GM18870 (cell line): ENCODE results near the gene ZNF747.

Experiments used
- ATAC-seq: cut with Tn5 transposase; IDR thresholded peaks from one replicate; pipeline ENCODE4 v1.9.1; 2021; ENCODE audit warnings: moderate library complexity; ENCODE audit not compliant: unreplicated experiment

Gene ZNF747

DNA sequence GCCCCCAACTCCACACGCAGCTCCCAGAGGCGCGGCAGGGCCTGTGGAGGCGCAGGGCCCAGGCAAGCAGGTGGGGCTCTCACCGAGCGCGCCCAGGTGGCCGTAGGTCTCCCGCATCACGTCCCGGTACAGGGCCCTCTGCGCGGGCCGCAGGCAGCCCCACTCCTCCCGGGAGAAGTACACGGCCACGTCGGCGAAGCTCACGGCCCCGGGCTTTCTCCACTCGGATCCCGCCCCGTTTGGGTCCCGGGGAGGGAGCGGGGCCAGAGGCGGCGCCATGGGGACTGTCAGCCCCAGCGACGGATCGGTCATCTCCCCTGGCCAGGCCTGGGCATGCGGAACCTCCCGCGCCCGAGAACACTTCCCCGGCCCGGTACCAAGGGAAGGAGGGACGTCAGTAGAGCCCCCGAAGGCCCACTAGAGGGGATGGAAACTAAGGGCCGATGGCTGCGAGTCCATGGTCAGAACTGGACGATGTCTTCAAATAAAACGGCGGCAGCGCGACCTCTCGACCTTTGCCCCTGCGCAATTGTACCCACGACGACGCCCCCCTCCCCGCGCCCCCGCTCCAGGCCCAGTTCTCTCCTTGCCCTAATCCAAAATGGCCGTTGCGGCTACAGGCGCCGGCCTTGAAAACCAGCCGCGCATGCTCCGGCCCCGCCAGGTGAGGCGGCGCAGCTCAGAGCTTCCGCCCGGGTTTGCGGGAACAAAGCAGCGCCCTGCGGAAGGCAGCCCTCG lies at the start of gene ZNF747:
Gene ZNF747 (minus strand): TSS at position 491 of the 738 bp plus-strand sequence. CDS start 179 bp downstream, at position 312.
- ATAC-seq, result peak; percentile 44

DNA sequence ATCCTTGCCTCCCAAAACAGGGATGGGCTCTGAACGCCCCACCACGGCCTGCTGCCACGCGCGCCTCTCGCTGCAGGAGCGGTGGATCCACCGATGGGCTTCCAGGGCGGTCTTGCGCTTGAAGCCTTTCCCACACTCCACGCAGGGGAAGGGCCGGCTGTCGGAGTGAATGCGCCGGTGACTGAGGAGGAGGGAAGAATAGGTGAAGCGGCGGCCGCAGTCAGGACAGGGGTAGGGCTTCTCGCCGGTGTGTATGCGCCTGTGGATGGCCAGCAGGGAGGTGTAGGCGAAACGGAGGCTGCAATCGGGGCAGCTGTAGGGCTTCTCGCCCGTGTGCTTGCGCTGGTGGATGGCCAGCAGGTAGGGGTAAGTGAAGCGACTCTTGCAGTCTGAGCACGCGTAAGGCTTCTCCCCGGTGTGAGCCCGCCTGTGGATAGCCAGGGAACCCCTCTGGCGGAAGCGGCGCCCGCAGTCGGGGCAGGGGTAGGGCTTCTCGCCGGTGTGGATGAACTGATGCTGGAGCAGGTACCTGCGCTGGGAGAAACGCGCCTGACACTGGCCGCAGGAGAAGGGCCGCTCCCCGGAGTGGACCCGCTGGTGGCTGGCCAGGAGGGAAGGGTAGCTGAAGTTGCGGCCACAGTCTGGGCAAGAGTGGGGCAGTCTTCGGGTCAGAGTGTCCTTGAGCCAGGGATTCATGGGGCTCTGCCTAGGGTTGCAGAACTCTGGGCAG lies 48.1 kb upstream of the ZNF747 start:
- ATAC-seq, result no peak

DNA sequence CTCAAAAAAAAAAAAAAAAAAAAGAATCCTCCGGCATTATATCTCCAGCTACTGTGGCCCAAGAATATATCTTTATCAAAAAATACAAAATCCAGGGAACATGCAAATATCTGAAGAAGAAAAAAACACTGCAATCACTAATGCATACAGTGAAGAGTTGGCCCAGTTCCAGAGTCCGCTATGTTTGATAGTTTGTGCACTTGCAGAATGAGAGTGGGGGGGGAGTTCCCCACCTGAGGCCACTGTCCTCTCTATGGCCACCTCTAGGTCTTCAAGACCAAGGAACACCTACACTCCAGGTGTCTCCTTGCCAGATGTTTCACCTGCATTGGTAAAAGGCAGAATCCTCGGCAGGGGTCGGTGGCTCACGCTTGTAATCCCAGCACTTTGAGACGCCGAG lies 46.8 kb upstream of the ZNF747 start:
- no peak for ATAC-seq

DNA sequence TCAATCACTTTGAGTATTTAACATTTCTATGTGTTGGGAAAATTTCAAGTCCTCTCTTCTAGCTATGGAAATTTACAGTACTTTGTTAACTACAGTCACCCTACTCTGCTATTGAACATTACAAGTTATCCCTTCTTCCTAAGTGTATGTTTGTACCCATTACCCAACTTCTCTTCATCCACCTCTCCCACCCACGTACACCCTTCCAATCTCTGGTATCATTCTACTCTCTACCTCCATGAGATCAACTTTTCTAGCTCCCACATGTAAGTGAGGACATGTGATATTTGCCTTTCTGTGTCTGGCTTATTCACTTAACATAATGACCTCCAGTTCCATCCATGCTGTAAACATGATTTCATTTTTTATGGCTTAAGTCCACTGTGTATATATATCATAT lies 40.0 kb upstream of the ZNF747 start:
- ATAC-seq, result no peak

DNA sequence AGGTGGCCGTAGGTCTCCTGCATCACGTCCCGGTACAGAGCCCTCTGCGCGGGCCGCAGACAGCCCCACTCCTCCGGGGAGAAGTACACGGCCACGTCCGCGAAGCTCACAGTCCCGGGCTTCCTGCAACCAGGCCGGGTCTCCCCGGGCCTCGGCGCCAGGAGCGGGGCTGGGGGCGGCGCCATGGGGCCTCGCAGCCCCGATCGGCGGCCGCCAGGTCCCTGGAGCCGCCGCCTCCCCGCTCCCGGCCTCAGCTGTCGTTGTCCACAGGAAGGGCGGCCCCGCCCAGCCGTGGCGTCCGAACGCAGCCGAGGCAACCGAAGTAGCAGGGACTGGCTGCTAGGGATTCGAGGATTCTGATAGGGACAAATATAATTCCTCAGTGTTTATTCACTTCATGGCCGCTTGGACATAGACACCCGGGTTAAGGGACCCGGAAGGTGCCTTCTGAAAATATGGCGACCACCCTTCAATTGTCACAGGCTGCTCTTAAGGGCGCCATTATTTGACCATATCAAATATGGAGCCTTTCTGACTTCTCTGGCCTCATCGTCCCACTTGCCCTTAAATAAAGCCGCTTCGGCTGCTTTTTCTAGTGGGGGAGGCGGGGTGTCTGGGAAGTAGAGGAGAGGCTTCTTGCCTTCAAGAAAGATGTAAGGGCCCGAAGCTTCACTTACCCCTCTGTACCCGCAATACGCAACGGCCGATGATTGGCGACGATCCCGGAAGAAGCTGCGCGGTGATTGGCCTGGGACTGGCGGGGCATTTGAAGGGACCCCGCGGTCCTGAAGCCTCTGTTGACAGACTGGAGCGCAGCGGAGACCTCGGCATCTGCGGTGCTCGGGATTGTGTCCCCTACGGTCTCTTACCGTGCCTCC lies 37.0 kb upstream of the ZNF747 start, which contains the start of gene ZNF688:
Gene ZNF688 (minus strand): TSS at position 270 of the 878 bp plus-strand sequence. CDS start 85 bp downstream, at position 185.
- ATAC-seq, result peak; percentile 60

DNA sequence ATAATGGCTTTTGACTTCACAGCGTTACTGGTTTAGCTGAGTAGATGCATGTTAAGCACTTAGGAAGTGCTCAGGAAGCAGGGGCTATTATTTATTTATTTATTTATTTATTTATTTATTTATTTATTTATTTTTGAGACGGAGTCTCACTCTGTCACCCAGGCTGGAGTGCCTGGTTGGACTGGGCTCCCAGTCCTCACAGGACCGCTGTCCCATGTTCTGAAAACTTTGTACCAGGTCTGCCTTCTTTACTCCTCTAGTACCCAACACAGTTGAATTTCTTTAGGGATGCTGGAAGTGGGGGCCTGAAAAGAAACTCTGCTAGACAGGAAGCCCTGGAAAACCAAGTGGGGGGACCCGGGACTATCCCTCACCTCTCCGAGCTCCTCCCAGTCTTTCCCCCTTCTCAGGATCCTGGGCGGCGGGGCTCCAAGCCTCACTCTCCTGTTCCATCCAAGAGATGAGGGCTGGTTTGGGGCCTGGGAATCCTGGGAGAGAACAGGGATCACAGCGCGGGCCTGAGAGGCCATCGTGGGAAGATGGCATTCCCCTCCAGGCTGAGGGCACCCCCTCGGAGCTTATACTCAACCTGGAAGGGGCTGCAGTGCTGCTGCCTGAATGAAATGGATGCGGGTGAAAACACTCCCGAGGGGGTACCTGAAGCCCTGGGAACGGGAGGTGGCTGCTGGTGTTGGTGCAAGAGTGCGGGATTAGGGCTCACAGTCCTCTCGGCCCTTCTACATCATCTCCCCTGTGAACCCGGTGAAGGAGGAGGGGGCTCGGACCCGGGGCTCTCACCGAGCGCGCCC lies 36.2 kb upstream of the ZNF747 start:
- no peak for ATAC-seq

DNA sequence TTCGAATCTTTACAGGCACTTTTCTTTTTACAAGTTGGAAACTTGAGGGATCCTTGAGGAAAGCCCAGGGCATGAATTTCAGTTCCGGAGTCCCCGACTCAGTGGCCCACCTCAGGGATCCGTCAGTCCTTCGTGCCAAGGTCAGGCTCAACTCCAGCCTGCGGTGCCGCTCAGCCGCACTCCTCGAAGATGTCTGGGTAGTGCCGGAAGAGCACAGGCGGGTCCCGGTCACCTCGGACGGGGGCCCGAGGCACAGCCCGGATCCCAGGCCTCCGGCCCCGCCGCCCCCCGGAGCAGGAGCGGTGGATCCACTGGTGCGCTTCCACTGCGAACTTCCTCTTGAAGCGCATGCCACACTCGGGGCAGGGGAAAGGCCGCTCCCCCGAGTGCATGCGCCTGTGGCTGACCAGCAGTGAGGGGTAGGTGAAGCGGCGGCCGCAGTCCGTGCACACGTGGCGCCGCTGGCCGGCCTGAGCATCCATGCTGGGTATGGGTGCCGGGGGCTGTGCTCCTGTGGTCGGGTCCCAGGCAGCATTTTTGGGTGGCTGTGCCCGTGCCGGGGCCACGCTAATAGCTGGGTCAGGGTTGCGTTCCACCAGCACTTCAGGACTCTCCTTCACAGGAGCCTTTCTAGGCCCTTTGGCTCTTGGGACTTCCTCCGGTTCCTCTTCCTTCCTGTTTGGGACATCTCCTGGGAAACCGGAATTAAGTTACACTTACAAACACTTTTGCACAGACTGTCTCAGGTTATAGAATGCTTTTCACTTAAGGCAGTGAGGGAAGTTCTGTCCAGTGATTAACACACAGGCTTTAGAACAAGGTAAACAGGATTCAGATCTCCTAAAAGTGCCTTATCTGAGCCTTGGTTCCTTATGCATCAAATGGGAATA lies 35.3 kb upstream of the ZNF747 start:
- ATAC-seq, result no peak

DNA sequence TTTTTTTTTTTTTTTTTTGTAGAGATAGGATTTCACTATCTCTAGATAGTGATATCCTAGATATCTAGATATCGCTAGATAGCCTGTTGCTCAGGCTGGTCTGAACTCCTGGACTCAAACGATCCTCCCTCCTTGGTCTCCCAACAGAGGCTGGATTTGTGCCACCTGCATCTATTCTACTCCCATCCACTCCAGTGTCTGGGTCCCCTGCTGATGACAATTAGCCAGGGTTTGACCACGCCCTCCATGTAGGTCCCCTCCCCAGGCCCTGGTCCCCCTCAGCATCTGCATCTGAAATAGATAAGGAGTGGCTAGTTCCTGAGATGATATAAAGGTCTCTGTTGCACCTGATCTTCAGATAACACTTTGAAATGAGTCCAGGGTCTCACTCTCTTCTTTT lies 34.6 kb upstream of the ZNF747 start:
- ATAC-seq, result no peak

DNA sequence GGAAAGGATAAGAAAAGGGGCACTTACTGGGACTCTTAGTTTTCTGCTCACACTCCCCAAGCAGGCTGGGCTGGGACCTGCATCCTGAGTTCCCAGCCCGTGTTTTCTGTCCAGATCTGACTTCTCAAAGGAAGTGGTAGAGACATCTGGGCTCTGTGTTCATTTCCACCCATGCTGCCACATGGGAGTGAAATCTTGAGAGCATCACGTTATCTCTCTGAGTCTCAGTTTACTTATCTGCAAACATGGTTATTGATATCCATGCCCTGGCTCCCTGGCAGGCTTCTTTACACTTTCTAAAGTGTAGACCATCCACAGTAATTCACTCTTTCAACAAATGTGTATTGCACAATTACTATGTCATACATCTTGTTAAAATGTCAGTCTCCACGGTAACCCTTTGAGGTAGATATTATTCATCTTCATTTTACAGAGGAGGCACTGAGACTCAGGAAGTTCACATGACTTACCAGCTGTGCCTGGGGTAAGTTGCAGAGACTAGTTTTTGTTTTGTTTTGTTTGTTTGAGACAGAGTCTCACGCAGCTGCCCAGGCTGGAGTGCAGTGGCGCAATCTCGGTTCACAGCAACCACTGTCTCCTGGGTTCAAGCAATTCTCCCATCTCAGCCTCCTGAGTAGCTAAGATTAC lies 33.5 kb upstream of the ZNF747 start:
- peak; percentile 51 for ATAC-seq

DNA sequence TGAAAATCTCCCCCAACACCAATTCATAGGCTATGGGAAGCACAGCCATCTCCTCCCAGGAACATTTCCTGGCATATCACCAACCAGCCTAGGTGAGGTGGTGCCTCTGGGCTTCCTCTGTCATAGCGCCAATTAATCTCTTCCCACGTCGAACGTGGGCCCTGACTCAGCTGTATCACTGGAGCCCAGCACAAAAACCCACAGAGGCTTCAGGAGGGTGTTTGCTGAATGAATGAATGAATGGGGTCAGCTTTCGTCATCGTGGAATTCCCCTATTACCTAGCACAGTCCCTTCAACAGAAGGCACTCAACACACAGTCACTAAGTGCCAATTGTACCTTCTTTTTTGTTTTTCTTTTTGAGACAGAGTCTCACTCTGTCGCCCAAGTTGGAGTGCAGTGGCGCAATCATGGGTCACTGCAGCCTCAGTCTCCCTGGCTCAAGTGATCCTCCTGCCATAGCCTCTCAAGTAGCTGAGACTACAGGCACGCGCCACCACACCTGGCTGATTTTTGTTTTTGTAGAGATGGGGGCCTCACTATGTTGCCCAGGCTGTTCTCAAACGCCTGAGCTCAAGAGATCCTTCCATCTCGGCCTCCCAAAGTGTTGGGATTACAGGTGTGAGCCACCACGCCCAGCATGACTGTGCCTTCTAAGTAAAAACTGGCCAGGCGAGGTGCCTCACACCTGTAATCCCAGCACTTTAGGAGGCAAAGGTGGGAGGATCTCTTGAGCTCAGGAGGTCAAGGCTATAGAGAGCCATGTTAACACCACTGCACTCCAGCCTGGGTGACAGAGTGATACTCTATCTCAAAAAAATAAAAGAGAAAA lies 32.7 kb upstream of the ZNF747 start:
- no peak for ATAC-seq

DNA sequence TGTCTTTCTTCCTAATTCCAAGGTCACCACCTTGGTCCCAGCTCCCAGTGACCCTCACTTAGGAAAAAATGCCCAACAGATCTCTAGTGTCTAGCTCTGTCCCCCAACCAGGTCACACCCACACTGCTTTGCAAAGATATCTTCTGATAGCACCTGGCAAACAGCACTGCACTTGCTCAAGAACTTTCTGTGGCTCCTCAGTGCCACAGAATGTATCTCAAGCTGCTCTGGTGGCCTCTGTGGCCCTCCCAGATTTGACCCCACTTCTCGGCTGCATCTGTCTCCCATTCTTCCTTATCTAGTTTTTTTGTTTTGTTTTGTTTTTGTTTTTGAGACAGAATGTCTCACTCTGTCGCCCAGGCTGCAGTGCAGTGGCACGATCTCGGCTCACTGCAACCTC lies 31.9 kb upstream of the ZNF747 start:
- no peak for ATAC-seq

DNA sequence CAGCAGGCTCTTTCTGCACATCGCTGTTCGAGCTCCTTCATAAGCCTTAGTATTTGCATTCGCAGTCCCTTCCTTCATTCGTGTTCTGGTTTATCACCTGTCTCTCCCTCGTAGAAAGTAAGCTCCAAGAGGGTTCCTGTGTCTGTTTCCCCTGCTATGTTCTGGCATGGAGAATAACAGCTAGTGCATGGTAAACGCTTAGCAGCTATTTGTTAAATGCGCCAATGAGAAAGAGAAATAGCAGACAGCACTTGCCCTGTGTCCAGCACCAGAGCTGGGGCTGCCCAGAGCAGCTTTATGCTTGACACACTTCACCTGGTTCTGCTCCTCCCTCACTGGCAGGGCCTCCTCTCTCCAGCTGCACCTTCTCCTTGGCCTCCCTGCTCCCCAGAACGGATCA lies 31.3 kb upstream of the ZNF747 start:
- ATAC-seq, result no peak

DNA sequence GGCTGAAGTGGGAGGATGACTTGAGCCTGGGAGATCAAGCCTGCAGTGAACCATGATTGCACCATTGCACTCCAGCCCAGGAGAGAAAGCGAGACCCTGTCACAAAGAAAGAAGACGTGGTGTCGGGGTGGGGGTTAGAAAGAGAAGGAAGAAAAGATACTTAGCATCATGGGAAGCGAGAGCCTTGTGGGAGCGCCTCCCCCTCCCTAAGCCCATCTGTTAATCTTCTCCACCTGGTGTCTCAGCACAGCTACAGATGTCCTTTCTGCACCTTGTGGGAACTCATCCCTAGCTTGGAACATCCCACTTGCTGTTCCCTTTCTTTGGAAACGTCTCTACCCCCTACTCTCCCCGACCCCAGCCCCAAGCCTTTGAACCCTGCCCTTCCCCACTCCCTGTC lies 30.9 kb upstream of the ZNF747 start:
- no peak for ATAC-seq

DNA sequence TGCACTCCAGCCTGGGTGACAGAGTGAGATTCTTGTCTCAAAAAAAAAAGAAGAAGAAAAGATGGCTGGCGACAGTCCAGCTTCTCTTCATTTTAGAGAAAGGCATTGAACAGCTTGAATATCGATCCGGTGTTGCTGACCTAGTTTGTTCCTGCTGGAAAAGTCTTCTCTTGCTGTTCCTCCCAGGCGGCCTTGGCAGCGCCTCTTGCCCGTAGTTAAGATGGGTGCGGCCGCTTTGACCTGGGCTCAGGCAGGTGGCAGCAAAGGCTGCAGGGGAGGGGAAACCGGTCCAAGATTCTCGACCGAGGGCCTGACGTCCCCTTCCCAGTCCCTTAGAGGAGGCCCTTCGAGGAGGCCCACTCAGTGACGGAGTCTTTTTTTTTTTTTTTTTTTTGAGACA lies 27.4 kb upstream of the ZNF747 start:
- ATAC-seq, result no peak

DNA sequence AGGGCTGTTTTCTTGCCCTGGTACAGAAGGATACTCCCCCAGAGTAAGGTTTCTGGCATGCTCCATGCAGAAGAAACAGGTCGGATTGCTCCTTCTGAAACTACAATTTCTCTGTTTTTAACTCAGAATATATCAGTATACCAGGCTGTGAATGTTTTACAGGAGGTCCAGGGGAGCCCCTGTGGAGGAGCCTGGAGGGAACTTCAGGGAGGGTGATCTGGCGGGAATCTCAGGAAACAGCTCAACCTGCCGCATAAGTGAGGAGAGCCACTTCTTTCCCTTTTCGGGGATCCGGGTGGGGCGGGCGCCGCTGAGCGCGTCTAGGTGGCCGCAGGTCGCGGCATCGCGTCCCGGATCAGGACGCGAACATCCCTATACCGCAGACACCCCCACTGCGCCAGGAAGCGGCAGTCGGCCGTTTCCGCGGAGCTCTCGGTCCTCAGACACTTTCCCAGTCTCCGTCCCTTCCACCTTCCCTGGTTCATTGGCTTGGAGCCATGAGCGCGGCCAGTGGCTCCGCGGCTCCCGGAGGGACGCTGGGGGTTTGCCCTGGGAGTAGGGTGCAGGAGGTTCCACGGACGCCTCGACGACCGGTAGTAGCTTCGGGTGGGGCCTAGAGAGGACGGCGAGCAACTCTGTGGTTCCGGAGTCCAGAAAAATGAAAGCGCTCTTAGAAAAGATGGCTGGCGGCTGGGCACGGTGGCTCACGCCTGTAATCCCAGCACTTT lies 26.6 kb upstream of the ZNF747 start:
- no peak for ATAC-seq

DNA sequence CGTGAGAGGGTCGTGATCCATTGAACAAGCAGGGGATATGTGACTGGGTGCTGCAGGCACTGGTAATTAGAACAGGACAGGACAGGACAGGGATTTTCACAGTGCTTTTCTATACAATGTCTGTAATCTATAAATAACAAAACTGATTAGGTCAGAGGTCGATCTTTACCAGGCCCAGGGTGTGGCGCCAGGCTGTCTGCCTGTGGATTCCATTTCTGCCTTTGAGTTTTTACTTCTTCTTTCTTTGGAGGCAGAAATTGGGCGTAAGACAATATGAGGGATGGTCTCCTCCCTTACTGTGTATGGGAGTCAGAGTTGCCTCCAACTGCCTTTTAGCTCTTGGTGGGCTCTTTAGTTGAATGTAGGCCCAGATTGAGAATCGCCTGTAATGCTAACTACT lies 25.0 kb upstream of the ZNF747 start:
- no peak for ATAC-seq

DNA sequence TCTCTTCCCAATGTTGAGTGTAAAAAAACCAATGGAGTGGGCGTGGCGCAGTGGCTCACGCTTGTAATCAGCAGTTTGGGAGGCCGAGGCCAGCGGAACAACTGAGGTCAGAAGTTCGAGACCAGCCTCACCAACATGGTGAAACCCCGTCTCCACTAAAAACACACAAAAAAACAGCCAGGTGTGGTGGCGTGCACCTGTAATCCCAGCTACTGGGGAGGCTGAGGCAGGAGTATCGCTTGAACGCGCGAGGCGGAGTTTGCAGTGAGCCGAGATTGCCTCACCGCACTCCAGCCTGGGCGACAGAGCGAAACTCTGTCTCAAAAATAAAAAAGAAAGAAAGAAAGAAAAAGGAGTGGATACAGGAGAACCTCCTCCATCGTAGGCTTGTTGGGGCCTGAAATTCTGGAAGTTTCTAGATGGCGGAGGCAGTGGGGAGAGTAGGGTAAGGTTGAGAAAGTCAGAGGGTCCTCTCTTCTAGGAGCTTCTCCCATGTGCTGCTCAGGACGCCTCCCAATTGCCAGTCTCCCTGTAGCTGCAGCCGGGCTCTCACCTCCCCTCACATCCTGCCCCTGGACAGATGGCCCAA lies 24.2 kb upstream of the ZNF747 start:
- no peak for ATAC-seq
